NCI-H2171 treated with DMSO at 0.1 percent for 48 hours (cell line): ENCODE data around the gene LCE4A.

ENCODE experiments used
- DNase-seq: peaks from one replicate; lab custom pipeline; 2025; lab: John Stamatoyannopoulos, UW

Gene LCE4A

GRCh38 chr1:152745765-152746444 lies 37.9 kb downstream of the LCE4A start:
- DNase-seq, result no peak

- DNase-seq, result no peak
These were observed 39.9 kb downstream of the LCE4A start for GRCh38 chr1:152747831-152748230.

- DNase-seq, result no peak
These were observed 44.3 kb downstream of the LCE4A start for GRCh38 chr1:152752225-152752624.

GRCh38 chr1:152753586-152753985 lies 45.6 kb downstream of the LCE4A start:
- no peak for DNase-seq

- DNase-seq, result no peak
These were observed 48.9 kb downstream of the LCE4A start for GRCh38 chr1:152756872-152757271.

- no peak for DNase-seq
These were observed 49.8 kb downstream of the LCE4A start, which contains the start of gene KPRP for GRCh38 chr1:152757747-152758146. Gene KPRP, plus strand, starts transcription at chr1:152758025. Its CDS starts 1,564 bp downstream, at chr1:152759589.

- no peak for DNase-seq
These were observed 50.7 kb downstream of the LCE4A start for GRCh38 chr1:152758636-152759035.
